ENCODE results near the gene TMEM145. TPM values are rescaled to one million over a fixed set of nuclear protein-coding genes. Genes with fewer than 3 reads are reported as not detected.

TMEM145 gene
- total RNA-seq, 1 experiment from 2014 or later, result 0.69 TPM

GRCh38 chr19:42271861-42272534 lies 41.1 kb upstream of the TMEM145 start:
- Histone ChIP-seq H3K79me2 (ENCODE audit: low read length) (peaks cover 26% of the 10 kb centered on the region), H3K27ac (ENCODE audit: low read length) (no peak overlapping the region), H3K9me3 (ENCODE audit: low read length) (no peaks in the 10 kb centered on the region), H3K4me2 (ENCODE audit: low read length) (no peak overlapping the region), H3K9me2 (replicated peaks; ENCODE audit: low read length) (no peaks in the 10 kb centered on the region), H3K9ac (ENCODE audit: low read length) (no peak overlapping the region), H4K20me1 (ENCODE audit: low read length) (no peaks in the 10 kb centered on the region), H3K36me3 (ENCODE audit: low read depth, low read length) (no peaks in the 10 kb centered on the region), H3K4me3 (ENCODE audit: low read length) (no peak overlapping the region), H3K4me1 (ENCODE audit: insufficient read depth, low read length) (peaks cover 22% of the 10 kb centered on the region), H3K27me3 (ENCODE audit: low read length) (no peaks in the 10 kb centered on the region), H2AFZ (ENCODE audit: low read length) (no peak overlapping the region), H3F3A (ENCODE audit: low read length, unreplicated experiment) (no peaks in the 10 kb centered on the region)
- ChIA-PET POLR2A (ENCODE audit: unreplicated experiment) (no interaction called here), CTCF (no interaction called here)
- no TSS peak for BruUV-seq (replicated peaks)
- ATAC-seq, result no peak
- DNase-seq, result no peak
- TF ChIP-seq EZH2 (IDR thresholded peaks at IDR 0.05; ENCODE audit: low read length, unreplicated experiment) (no peak), EZH2phosphoT487 (IDR thresholded peaks at IDR 0.05; ENCODE audit: borderline replicate concordance, low read length) (no peak), CTCF (conservative IDR thresholded peaks at IDR 0.05; ENCODE audit: low read depth, low read length) (no peak)
- intact Hi-C loops (cut with micrococcal nuclease), result no loop called here

GRCh38 chr19:42272535-42272897 lies 40.6 kb upstream of the TMEM145 start:
- Histone ChIP-seq H3K27me3 (ENCODE audit: low read length) (no peaks in the 10 kb centered on the region), H3K9ac (ENCODE audit: low read length) (no peak overlapping the region), H3K4me3 (ENCODE audit: low read length) (no peak overlapping the region), H2AFZ (ENCODE audit: low read length) (no peak overlapping the region), H3K36me3 (ENCODE audit: low read depth, low read length) (no peaks in the 10 kb centered on the region), H3F3A (ENCODE audit: low read length, unreplicated experiment) (no peaks in the 10 kb centered on the region), H3K4me2 (ENCODE audit: low read length) (no peak overlapping the region), H4K20me1 (ENCODE audit: low read length) (no peaks in the 10 kb centered on the region), H3K9me2 (replicated peaks; ENCODE audit: low read length) (no peaks in the 10 kb centered on the region), H3K4me1 (ENCODE audit: insufficient read depth, low read length) (peaks cover 20% of the 10 kb centered on the region), H3K79me2 (ENCODE audit: low read length) (peaks cover 26% of the 10 kb centered on the region), H3K9me3 (ENCODE audit: low read length) (no peaks in the 10 kb centered on the region), H3K27ac (ENCODE audit: low read length) (no peak overlapping the region)
- ATAC-seq (no peak), DNase-seq (no peak)
- POLR2A ChIA-PET (ENCODE audit: unreplicated experiment), result no interaction called here
- TF ChIP-seq EZH2 (IDR thresholded peaks at IDR 0.05; ENCODE audit: low read length, unreplicated experiment) (no peak), CTCF (conservative IDR thresholded peaks at IDR 0.05; ENCODE audit: low read depth, low read length) (no peak), EZH2phosphoT487 (IDR thresholded peaks at IDR 0.05; ENCODE audit: borderline replicate concordance, low read length) (no peak)
- intact Hi-C loops (cut with micrococcal nuclease), result no loop called here
- BruUV-seq (replicated peaks), result no TSS peak
- CTCF ChIA-PET, result no interaction called here

GRCh38 chr19:42272989-42273406 lies 40.1 kb upstream of the TMEM145 start:
- H3K4me1 ChIP-seq (ENCODE audit: insufficient read depth, low read length), result peaks cover 17% of the 10 kb centered on the region
- no peak overlapping the region for H3K4me2 ChIP-seq (ENCODE audit: low read length)
- H3K9me2 ChIP-seq (replicated peaks; ENCODE audit: low read length), result no peaks in the 10 kb centered on the region
- BruUV-seq (replicated peaks), result no TSS peak
- H2AFZ ChIP-seq (ENCODE audit: low read length), result no peak overlapping the region
- no peak overlapping the region for H3K4me3 ChIP-seq (ENCODE audit: low read length)
- no peak overlapping the region for H3K27ac ChIP-seq (ENCODE audit: low read length)
- no peaks in the 10 kb centered on the region for H3F3A ChIP-seq (ENCODE audit: low read length, unreplicated experiment)
- TF ChIP-seq CTCF (conservative IDR thresholded peaks at IDR 0.05; ENCODE audit: low read depth, low read length) (no peak), EZH2 (IDR thresholded peaks at IDR 0.05; ENCODE audit: low read length, unreplicated experiment) (no peak)
- no peaks in the 10 kb centered on the region for H4K20me1 ChIP-seq (ENCODE audit: low read length)
- no peaks in the 10 kb centered on the region for H3K36me3 ChIP-seq (ENCODE audit: low read depth, low read length)
- ChIA-PET POLR2A (ENCODE audit: unreplicated experiment) (no interaction called here), CTCF (no interaction called here)
- peaks cover 26% of the 10 kb centered on the region for H3K79me2 ChIP-seq (ENCODE audit: low read length)
- DNase-seq (no peak), ATAC-seq (no peak)
- H3K9me3 ChIP-seq (ENCODE audit: low read length), result no peaks in the 10 kb centered on the region
- no peak overlapping the region for H3K9ac ChIP-seq (ENCODE audit: low read length)
- no peaks in the 10 kb centered on the region for H3K27me3 ChIP-seq (ENCODE audit: low read length)
- intact Hi-C loops (cut with micrococcal nuclease), result no loop called here
